CD4-positive, alpha-beta T cell treated with Interleukin-17A for 4 hours (primary cell): Measurements from ENCODE around the gene ST14.

ENCODE experiments used
- DNase-seq: peaks from one replicate; pipeline ENCODE4 v3.0.0-alpha.2; 2020; ENCODE audit warnings: mixed read lengths

ST14 gene

GRCh38 chr11:130137999-130138398, 21.6 kb upstream of the ST14 start:
- no peak for DNase-seq

GRCh38 chr11:130139401-130139800, 20.2 kb upstream of the ST14 start:
- DNase-seq = no peak

GRCh38 chr11:130141561-130142341, 17.8 kb upstream of the ST14 start:
- no peak for DNase-seq

GRCh38 chr11:130144141-130144540, 15.4 kb upstream of the ST14 start:
- DNase-seq = no peak

GRCh38 chr11:130144861-130145281, 14.7 kb upstream of the ST14 start:
- no peak for DNase-seq

- no peak for DNase-seq
Measured at GRCh38 chr11:130145311-130145812, 14.2 kb upstream of the ST14 start.

- no peak for DNase-seq
Measured at GRCh38 chr11:130145975-130146776, 13.4 kb upstream of the ST14 start.

GRCh38 chr11:130146796-130147195, 12.8 kb upstream of the ST14 start:
- DNase-seq = peak; percentile 5

GRCh38 chr11:130148796-130149326, 10.7 kb upstream of the ST14 start:
- no peak for DNase-seq

GRCh38 chr11:130150790-130151189, 8.8 kb upstream of the ST14 start:
- no peak for DNase-seq

GRCh38 chr11:130151196-130151595, 8.4 kb upstream of the ST14 start:
- no peak for DNase-seq

- DNase-seq = no peak
Measured at GRCh38 chr11:130156108-130157022, 3.2 kb upstream of the ST14 start.

- DNase-seq = no peak
Measured at GRCh38 chr11:130157101-130157500, 2.5 kb upstream of the ST14 start.

GRCh38 chr11:130157840-130158239, 1.7 kb upstream of the ST14 start:
- no peak for DNase-seq

- DNase-seq = no peak
Measured at GRCh38 chr11:130159139-130159538, 443 bp upstream of the ST14 start.

GRCh38 chr11:130160498-130161155, 1.0 kb downstream of the ST14 start:
- DNase-seq = no peak

GRCh38 chr11:130161441-130162145, 2.0 kb downstream of the ST14 start:
- DNase-seq = no peak

GRCh38 chr11:130162733-130163132, 3.2 kb downstream of the ST14 start:
- DNase-seq = no peak

- DNase-seq = no peak
Measured at GRCh38 chr11:130163346-130164220, 4.0 kb downstream of the ST14 start.

- DNase-seq = no peak
Measured at GRCh38 chr11:130164221-130164570, 4.6 kb downstream of the ST14 start.
